ENCODE data around the gene DENND4B.

DENND4B gene

DNA sequence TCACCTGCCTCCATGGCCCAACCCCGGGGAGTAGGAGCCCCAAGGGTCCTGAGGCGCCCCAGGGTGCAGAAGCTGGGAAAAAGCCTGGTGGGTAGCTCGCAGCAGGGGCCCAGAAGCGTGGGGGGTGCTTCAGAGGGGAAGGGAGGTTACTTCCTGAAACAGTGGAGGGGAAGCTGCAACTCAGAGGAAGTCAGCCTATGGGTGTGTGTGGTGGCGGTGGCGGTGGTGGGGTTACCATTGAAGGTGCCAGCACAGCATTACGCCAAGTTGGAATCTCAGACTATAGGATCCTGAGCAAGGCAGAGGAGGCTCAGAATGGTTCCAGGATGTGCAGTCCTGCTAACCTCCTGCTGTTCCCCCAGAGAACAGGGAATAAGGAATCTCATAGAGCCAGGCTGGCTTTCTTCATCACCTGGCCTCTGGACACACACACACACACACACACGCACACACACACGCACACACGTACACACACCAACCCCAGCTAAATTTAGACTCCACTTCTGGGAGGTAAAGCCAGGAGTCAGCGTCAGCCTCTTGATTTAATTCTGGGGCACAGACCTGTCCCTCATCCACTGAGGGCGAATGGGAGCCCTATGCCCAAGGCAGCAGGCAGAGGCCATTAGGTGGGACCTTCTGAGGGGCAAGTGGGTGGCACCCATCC lies 1.3 kb downstream of the DENND4B start:
- H3K4me1 Mint-ChIP-seq: peaks cover 25% of the 10 kb centered on the region
- H3K4me3 Mint-ChIP-seq: peak overlapping the region; percentile 91
- H3K27me3 Mint-ChIP-seq: no peaks in the 10 kb centered on the region
- ATAC-seq: peak; percentile 76
- peak overlapping the region; percentile 92 for H3K27ac Mint-ChIP-seq
- H3K36me3 Mint-ChIP-seq (ENCODE audit: low read depth): peaks cover 45% of the 10 kb centered on the region
- H3K9me3 Mint-ChIP-seq: no peaks in the 10 kb centered on the region
- peak; percentile 78 for DNase-seq

DNA sequence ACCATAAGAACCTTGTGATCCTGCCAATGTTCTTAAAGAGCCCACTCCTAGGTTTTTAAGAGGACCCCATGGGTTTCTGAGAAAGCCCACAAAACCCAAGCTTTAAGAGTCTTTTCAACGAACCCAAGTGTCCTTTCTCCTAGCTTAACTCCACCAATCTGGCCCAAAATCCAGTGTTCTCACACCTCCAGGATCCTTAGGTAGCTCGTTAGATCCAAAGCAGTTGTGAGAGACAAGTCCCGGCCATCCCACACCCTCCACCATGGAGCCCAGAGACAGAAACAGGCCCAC lies 1.7 kb downstream of the DENND4B start:
- Mint-ChIP-seq H3K9me3 (no peaks in the 10 kb centered on the region), H3K4me3 (peak overlapping the region; percentile 91), H3K27ac (peak overlapping the region; percentile 92), H3K36me3 (ENCODE audit: low read depth) (peaks cover 44% of the 10 kb centered on the region), H3K27me3 (no peaks in the 10 kb centered on the region), H3K4me1 (peaks cover 25% of the 10 kb centered on the region)
- ATAC-seq: peak; percentile 0
- DNase-seq: no peak

DNA sequence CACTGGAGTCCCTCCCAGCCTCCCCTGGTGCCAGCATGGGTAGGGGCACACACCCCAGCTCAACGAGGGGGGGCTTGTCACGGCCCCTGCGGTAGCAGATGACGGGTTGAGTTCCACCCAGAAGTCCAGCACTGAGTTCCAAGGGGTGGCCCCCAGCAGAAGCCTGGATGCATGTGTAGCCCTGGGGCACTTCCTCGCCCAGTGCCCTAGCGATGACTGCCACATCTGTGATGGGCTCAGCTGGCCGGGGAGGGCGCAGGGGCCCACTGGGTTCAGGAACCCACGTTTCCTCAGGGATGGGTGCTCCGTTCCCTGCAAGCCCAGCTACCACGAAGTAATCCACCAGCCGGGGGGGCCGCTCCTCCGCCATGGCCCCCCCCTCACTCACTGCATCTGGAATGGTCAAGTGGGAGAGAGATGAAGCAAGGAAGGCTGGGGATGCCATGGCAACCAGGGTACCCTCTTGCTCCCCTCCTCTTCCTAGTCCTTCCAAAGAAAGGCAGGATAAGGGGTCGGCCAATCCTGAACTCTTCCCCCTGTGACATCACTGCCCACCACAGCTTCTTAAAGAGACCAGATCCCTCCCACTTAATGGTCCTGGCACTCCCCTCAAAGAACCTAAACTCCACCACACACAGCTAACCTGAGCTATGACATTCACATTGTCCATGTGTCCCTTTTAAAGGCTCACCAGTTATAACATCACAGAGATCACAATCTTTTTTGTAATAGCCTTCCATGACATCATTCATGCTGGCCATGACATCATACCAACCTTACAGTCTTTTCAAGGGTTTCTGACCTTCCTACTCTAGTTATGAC lies 2.3 kb downstream of the DENND4B start:
- peaks cover 46% of the 10 kb centered on the region for H3K36me3 Mint-ChIP-seq (ENCODE audit: low read depth)
- H3K9me3 Mint-ChIP-seq: no peaks in the 10 kb centered on the region
- H3K27ac Mint-ChIP-seq: peak overlapping the region; percentile 92
- peak overlapping the region; percentile 91 for H3K4me3 Mint-ChIP-seq
- ATAC-seq (no peak), DNase-seq (no peak)
- H3K27me3 Mint-ChIP-seq: no peaks in the 10 kb centered on the region
- peaks cover 25% of the 10 kb centered on the region for H3K4me1 Mint-ChIP-seq

DNA sequence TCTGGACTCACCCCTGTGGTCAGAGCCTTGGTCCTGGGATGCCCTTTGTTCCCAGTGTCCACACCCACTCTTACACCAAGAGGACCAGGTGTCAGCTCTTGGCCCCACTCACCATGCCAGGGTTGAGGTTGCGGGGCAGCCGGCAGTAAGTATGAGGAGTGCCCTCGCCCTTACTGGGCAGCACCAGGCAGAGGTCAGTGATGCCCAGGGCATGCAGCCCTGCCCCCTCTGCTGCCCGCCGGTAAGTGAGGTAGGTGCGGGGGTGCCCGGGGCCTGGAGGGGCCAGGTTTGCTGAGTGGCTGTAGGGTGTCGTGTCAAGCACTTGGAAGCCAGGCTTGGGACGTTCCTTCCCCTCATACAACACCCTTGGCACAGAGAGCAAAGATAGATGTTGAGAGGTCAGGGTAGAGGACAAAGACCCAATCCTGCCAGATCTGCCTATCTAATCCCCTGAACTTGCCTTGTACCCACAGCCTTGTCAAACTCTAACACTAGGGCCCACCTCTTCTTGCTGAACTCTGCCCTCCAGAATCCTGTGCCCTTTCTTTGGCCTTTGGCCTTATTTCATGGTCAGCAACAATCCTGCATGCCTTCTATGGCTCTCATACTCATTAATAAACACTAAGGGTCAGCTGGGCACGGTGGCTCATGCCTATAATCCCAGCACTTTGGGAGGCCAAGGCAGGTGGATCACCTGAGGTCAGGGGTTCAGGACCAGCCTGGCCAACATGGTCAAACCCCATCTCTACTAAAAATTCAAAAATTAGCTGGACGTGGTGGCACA lies 3.6 kb downstream of the DENND4B start:
- H3K36me3 Mint-ChIP-seq (ENCODE audit: low read depth): peaks cover 47% of the 10 kb centered on the region

DNA sequence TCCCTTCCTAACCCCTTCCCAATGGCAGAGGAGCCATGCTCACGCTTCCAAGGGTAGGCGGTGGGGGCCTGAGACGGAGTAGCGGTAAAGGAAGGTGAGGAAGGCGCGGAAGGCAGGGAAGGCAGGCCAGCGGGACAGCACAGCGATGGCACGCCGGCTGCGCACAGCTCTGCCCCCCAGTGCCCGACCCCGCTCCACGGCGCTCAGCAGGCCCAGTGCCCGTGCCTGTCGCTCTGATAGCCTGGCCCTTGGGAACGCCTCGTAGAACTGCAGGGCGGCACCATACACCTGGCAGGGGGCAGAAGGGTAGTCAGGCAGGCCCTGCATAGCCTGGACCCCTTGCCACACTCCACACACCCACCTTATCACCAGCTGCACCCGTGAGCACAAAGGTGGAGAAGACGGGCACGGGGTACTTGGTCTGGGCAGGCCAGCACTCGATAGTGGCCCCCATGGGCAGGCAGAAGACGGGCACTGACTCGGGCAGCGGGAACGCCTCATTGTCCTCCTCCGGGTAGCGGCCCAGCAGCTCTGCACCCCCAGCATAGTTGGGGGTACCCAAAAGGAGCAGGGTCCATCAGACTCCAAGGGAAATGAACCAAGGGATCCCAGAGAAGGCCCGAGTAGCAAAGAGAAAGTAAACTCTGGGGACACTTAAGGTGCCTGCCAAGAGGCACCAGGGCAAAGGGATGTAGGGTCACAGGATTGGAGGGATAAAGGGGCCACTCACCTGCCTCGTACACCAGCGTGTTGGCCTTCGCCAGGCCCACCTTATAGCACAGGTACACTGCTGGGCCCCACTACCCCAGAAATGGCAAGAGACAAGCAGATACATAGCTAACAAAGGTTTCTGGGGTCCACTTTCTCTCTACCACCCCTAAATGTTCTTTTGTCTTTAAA lies 4.4 kb downstream of the DENND4B start:
- Mint-ChIP-seq H3K4me1 (peaks cover 23% of the 10 kb centered on the region), H3K9me3 (no peaks in the 10 kb centered on the region), H3K36me3 (ENCODE audit: low read depth) (peaks cover 52% of the 10 kb centered on the region), H3K27ac (no peak overlapping the region), H3K4me3 (no peak overlapping the region), H3K27me3 (no peaks in the 10 kb centered on the region)
- no peak for ATAC-seq
- DNase-seq: no peak

More for the DNA sequence above, 3.6 kb downstream of the DENND4B start:
- no peaks in the 10 kb centered on the region for H3K9me3 Mint-ChIP-seq
- H3K27ac Mint-ChIP-seq: peak overlapping the region; percentile 65
- peaks cover 25% of the 10 kb centered on the region for H3K4me1 Mint-ChIP-seq
- no peaks in the 10 kb centered on the region for H3K27me3 Mint-ChIP-seq
- ATAC-seq (no peak), DNase-seq (no peak)
- no peak overlapping the region for H3K4me3 Mint-ChIP-seq

DNA sequence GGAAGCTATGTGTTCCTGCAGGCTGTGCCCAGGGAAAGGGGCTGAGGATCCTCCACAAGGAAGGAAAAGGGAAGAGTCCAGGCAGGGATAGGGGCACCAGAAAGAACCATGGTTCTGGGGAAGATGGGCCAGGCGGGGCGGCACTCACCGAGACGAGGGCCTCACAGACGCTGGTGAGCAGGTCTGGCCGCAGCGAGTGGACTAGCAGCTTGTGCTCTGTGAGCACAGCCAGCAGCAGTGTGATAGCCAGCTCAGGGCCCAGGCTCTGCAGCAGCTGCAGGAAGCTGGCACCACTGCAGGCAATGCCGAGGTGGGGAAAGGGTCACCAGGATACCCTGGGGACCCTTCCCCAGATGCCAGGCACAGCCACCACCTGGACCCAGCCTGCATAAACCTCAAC lies 5.8 kb downstream of the DENND4B start:
- peak overlapping the region; percentile 16 for H3K27ac Mint-ChIP-seq
- peaks cover 60% of the 10 kb centered on the region for H3K36me3 Mint-ChIP-seq (ENCODE audit: low read depth)

DNA sequence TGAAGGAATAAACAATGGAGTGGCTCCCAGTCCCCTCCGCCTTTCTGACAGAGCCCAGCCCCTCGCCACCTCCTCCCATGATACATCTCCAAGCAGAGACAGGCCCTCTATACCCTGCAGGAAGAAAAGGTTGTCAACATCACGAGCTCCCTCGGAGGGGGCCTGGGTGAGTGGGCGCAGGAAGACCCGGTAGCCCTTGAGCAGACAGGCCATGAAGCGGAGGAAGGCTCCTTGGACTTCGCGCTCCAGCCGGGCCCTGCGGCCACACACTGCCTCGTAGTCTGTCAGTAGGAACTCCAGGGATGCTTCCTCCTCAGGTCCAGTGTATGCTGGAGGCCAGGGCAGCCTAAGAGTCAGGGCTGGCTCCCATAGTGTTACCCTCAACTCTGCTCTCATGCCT lies 7.0 kb downstream of the DENND4B start:
- Mint-ChIP-seq H3K4me3 (no peak overlapping the region), H3K36me3 (ENCODE audit: low read depth) (peaks cover 62% of the 10 kb centered on the region), H3K9me3 (no peaks in the 10 kb centered on the region), H3K27ac (no peak overlapping the region), H3K27me3 (no peaks in the 10 kb centered on the region), H3K4me1 (peaks cover 13% of the 10 kb centered on the region)
- no peak for ATAC-seq
- DNase-seq: no peak

More for the DNA sequence above, 5.8 kb downstream of the DENND4B start:
- no peak for ATAC-seq
- Mint-ChIP-seq H3K4me3 (no peak overlapping the region), H3K4me1 (peaks cover 19% of the 10 kb centered on the region), H3K27me3 (no peaks in the 10 kb centered on the region), H3K9me3 (no peaks in the 10 kb centered on the region)
- no peak for DNase-seq

DNA sequence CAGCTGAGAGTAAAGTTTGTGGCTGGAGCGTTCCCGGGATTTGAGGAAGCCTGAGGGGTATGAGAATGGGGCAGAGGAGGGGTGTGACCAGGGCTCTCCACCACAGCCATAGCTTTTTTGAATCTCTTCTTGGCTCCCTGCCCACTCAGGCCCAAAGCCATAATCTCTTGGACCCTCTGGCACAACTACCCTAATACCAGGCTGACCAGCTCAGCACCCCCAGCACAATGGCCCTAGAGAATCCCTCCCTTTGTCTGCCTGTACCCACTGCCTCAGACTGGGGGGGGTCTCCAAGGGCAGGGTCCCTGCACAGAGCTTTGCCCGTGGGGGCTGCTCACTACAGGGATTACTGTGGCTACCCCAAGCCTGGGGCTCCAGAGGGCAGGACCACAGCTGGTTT lies 7.5 kb downstream of the DENND4B start:
- H3K9me3 Mint-ChIP-seq: no peaks in the 10 kb centered on the region
- peaks cover 8% of the 10 kb centered on the region for H3K4me1 Mint-ChIP-seq
- H3K36me3 Mint-ChIP-seq (ENCODE audit: low read depth): peaks cover 63% of the 10 kb centered on the region
- no peak overlapping the region for H3K27ac Mint-ChIP-seq
- H3K27me3 Mint-ChIP-seq: no peaks in the 10 kb centered on the region
- H3K4me3 Mint-ChIP-seq: no peak overlapping the region
- DNase-seq (no peak), ATAC-seq (no peak)

DNA sequence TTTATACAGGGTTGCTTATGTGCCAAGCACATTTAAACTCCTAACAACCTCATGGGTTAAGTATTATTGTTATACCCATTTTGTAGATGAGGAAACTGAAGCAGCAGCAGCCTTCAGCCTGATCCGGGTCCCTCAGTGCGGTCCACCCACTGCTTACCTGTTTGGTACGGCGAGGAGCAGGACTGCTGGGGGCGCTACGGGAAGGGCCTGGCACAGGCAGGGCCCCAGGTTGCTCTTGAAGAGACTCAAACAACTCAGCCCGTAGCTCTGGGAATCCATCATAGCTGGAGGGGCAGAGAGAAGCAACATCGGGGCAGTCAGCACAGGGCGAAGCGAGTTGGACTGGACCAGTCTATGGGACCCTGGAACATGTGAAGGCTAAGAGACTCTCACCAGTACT lies 9.2 kb downstream of the DENND4B start:
- no peak overlapping the region for H3K4me3 Mint-ChIP-seq
- ATAC-seq (no peak), DNase-seq (no peak)
- peaks cover 52% of the 10 kb centered on the region for H3K36me3 Mint-ChIP-seq (ENCODE audit: low read depth)
- H3K27ac Mint-ChIP-seq: no peak overlapping the region
- no peaks in the 10 kb centered on the region for H3K4me1 Mint-ChIP-seq
- H3K9me3 Mint-ChIP-seq: no peaks in the 10 kb centered on the region
- no peaks in the 10 kb centered on the region for H3K27me3 Mint-ChIP-seq

DNA sequence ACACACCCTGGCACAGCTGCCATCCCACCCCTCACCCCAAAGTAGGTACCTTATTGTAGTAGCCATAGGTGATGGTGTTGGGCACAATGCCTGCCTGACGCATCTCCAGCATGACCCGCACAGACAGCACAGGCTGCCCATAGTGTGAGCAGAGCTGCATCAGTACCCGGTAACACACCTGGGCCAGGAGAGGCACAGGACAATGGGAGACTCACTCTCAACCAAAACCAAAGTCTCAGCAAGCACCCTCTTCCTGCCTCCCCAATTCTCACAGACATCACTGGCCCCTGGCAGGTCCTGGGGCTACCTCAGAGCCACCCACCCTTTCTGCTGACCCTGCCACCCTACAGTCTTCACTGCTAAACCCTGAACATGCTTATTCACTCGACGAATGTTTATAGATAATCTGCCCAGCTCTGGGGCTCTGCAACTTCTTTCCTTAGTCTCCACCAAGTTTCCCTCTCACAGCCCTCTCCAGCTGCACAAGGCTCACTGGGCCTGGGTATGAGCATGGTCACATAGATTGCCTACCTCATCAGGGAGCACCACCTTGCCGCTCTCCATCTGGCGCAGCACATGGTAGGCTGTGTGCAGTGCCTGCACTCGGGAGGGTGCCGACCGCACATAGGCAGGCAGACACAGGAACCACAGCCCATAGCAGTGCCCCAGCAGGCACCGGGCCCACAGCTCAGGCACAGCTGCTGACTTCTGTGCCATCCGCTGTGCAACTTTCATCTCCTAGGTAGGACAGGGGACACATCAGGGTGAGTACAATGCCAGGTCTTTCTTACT lies 10.3 kb downstream of the DENND4B start:
- DNase-seq (no peak), ATAC-seq (no peak)
- H3K27ac Mint-ChIP-seq: no peak overlapping the region
- no peak overlapping the region for H3K4me3 Mint-ChIP-seq
- H3K27me3 Mint-ChIP-seq: no peaks in the 10 kb centered on the region
- no peaks in the 10 kb centered on the region for H3K4me1 Mint-ChIP-seq
- peaks cover 46% of the 10 kb centered on the region for H3K36me3 Mint-ChIP-seq (ENCODE audit: low read depth)
- no peaks in the 10 kb centered on the region for H3K9me3 Mint-ChIP-seq

DNA sequence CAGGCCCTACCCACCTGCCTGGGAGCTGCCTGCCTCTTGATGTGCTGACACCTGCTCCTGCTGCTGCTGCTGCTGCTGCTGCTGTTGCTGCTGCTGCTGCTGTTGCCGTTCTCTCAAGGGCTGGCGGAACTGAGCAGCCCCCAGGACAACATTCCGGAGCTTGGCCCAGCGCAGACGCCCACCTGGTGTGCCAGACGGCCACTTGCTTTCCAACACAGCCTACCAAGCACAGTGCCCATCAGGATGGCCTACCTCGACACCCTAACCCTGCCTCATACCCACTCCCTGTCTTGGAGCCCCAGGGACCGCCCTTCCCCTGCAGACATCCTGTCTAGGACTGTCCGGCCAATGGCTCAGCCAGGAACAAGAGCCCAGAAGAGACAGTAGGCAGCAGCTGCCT lies 11.8 kb downstream of the DENND4B start:
- Mint-ChIP-seq H3K4me1 (no peaks in the 10 kb centered on the region), H3K4me3 (no peak overlapping the region), H3K27ac (no peak overlapping the region), H3K36me3 (ENCODE audit: low read depth) (peaks cover 36% of the 10 kb centered on the region), H3K27me3 (no peaks in the 10 kb centered on the region), H3K9me3 (no peaks in the 10 kb centered on the region)
- no peak for DNase-seq
- ATAC-seq: no peak

DNA sequence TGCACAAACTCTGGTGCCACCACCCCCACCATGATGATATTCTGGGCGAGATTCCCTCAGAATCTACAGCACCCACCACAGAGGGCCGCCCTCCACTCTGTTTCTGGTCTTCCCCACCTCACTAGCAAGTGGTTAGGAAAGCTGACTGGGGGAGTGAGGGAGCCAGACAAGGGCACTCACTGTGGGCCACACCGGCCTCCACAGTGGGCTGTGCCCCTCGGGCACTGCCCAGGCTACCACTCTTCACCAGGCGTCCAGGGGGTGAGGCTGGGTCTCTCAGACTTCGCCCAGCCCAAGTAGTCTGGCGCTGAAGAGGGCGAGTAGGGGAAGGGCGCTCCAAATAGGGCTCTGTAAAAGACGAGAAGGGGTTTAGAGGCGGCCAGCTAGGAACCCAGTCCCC lies 12.6 kb downstream of the DENND4B start:
- Mint-ChIP-seq H3K27ac (no peak overlapping the region), H3K4me1 (no peaks in the 10 kb centered on the region), H3K27me3 (no peaks in the 10 kb centered on the region), H3K9me3 (no peaks in the 10 kb centered on the region), H3K36me3 (ENCODE audit: low read depth) (peaks cover 31% of the 10 kb centered on the region), H3K4me3 (no peak overlapping the region)
- ATAC-seq (no peak), DNase-seq (no peak)

DNA sequence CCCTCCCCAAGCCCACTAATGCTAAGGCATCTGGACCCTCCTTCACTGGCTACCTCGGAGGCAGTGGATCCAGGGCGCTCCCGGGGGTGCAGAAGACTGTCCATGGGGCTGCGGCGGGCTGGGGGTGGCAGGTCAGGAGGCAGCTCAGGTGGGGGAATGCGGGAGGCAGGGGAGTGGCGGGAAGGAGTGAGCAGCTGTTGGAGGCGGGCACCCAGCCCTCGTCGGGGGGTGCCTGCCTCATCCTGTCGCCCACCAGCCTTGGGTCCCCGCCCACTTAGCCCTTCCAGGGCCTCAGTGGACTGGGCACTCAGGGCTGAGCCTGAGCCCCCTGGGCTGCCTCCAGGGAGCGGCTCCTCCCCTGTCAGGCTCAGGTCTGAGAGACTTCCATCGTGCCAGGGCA lies 13.1 kb downstream of the DENND4B start:
- DNase-seq: no peak
- peaks cover 27% of the 10 kb centered on the region for H3K36me3 Mint-ChIP-seq (ENCODE audit: low read depth)
- H3K4me1 Mint-ChIP-seq: peaks cover 3% of the 10 kb centered on the region
- H3K27ac Mint-ChIP-seq: no peak overlapping the region
- H3K27me3 Mint-ChIP-seq: no peaks in the 10 kb centered on the region
- H3K9me3 Mint-ChIP-seq: no peaks in the 10 kb centered on the region
- no peak for ATAC-seq
- H3K4me3 Mint-ChIP-seq: no peak overlapping the region

Data from activated naive CD8-positive, alpha-beta T cell treated with anti-CD3 and anti-CD28 coated beads, Interleukin-2, amount 50 U/mL, for 24 hours (primary cell).